TTC549 (cell line): Measurements from ENCODE around the gene RPL19.

Source experiments
- FAIRE-seq: peaks from 2 replicates; lab custom pipeline; 2012; peaks lifted over from hg19 to GRCh38; lab: Jason Lieb, UNC

The RPL19 gene

GRCh38 chr17:39173080-39173479, 27.0 kb upstream of the RPL19 start:
- FAIRE-seq = no peak

DNA sequence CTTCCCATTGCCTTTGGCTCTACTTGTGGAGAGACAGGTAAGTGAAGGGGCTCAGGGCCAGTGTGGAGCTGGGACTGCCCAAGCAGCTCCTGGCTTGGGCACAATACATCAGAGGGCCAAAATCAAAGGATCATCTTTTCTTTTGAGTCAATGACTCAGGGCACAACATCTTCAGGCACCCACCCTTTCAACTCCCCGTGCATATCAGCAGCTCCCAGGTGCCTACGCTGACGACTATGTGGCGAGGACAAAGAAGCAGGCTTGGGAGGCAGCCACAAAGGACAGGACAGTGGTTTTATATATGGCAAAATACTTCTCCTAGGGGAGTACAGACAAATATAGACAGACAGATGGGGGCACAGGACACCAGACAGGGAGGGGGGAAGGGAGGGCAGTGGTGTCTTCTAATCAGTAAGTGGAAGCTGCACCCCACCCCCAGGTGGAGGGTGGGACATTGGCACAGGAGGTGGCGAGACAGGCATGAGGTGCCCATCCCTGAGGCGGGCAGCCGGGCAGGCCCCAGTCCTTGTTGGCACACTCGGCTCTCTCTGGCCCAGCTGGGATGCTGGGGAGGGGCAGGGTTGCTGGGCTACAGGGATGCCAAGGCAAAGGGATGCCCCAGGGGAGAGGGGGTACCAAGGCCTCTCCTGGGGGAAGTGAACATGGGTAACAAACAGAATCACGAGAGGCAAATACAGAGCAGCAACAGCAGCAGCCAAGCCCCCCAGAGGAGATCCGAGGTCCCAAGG, 26.4 kb upstream of the RPL19 start:
- FAIRE-seq = no peak

DNA sequence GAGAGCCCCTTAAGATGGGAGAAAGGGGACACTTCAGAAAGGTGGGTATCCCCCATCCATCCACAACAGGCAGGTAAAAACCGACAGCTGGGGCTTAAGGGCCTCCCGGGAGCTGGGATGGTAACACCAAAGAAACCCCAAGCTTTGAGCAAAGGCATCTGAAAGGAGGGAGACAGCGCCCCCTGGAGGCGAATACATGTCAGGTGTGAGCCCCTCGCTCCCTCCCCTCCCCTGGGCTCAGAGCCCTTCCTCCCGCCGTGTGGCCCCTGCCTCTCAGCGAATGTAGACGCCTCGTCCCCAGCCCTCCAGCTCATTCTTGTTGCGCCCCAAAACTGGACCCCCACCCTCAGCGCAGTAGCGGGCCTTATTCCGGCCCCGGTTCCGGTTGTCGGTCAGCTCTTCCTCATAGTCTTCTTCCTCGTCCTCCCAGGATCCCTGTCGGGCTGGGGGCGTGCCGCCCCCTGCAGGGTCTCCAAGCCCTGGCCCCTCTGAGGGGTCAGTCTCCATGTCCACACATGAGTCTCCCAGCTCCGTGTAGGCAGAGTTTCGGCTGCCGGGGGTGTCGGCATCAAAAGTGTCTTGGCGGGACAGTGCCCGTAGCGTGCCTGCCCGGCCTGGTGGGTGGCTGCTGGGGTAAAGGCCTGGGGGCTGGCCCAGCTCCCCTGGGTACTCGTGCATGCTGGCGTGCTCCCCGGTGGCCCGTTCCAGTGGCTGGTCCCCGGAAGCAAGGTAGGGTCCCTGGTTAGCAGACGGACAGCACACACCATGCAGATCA, 25.0 kb upstream of the RPL19 start:
- FAIRE-seq = no peak

- no peak for FAIRE-seq
Measured at GRCh38 chr17:39175695-39176093, 24.4 kb upstream of the RPL19 start.

- no peak for FAIRE-seq
Measured at GRCh38 chr17:39177256-39177655, 22.8 kb upstream of the RPL19 start.

GRCh38 chr17:39178536-39178935, 21.5 kb upstream of the RPL19 start:
- no peak for FAIRE-seq

GRCh38 chr17:39181303-39181702, 18.8 kb upstream of the RPL19 start:
- no peak for FAIRE-seq

GRCh38 chr17:39183045-39183444, 17.0 kb upstream of the RPL19 start:
- FAIRE-seq = no peak

GRCh38 chr17:39183720-39184119, 16.4 kb upstream of the RPL19 start:
- FAIRE-seq = no peak

GRCh38 chr17:39186481-39187002, 13.5 kb upstream of the RPL19 start:
- FAIRE-seq = no peak

DNA sequence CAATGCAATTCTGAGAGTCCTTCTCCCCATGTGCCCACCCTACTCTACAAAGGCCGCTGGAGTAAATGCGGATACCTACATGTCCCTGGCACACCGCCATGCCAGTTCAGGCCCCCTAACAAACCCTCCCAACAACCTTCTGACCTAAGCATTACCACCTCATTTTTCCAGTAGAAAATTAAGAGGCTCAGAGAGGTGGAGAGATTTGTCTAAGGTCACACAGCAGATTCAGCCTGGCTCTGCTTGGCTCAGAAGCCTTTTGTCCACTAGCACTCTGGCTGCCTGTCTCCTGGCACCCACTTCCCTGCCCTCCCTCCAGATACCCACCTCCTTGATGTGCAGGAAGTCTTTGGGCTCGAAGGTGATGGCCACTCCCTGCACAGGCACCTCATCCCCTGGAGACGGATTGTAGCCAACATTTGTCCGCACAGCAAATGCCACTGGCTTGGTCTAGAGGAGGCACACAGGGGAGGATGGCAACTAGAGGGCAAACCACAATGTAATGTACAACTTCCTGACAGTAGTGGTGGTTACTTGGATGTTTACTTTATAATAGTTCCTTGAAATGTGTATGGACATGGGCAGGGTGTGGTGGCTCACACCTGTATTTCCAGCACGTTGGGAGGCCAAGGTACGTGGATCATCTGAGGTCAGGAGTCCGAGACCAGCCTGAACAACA, 12.8 kb upstream of the RPL19 start:
- no peak for FAIRE-seq

- FAIRE-seq = no peak
Measured at GRCh38 chr17:39191750-39192510, 8.2 kb upstream of the RPL19 start.

- FAIRE-seq = no peak
Measured at GRCh38 chr17:39192901-39193300, 7.2 kb upstream of the RPL19 start.

DNA sequence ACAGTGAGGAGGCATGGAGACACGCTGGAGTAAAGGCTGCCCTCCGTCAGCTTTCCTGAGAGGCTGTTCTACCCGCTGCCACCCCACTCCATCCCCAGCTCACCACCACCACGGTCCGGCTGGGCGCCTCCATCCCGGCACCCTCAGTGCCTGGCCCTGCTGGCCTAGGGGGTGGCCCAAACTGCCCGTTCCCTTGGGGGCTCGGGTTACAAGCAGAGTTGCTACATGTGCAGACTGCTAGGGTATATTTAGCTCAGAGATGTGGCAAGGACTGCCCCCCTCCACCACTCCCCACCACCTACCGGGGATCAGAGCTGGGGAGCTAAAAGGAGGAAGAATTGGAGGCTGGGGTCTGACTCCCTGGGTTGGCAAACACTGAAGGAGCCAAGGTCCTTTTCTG, 6.7 kb upstream of the RPL19 start:
- FAIRE-seq = no peak

- FAIRE-seq = no peak
Measured at GRCh38 chr17:39194089-39194984, 5.7 kb upstream of the RPL19 start.

DNA sequence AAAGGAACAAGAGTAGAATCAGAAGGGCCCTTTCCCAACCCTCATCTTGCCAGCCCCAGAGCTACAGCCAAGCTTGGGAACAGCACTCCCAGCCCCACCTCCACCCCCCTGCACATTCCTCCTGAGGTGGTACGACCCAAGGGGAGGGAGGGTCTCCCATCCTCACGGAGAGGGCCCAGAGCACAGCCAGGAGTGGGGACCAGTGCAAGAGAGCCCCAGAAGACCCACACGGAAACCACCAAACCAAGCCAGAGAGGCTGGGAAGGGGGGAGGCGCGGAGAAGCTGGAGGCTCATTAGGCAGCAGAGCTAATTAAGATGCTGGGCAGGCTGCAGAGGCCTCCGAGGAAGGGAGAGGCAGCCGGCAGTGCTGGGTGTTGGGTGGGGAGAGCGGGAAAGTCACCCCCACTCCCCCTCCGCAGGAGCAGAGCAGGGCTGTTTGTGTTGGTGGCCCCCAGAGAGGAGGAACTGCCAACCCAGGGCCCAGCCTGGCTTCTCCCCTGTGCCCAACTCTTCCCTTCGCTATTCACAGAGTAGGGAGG, 5.0 kb upstream of the RPL19 start:
- no peak for FAIRE-seq

DNA sequence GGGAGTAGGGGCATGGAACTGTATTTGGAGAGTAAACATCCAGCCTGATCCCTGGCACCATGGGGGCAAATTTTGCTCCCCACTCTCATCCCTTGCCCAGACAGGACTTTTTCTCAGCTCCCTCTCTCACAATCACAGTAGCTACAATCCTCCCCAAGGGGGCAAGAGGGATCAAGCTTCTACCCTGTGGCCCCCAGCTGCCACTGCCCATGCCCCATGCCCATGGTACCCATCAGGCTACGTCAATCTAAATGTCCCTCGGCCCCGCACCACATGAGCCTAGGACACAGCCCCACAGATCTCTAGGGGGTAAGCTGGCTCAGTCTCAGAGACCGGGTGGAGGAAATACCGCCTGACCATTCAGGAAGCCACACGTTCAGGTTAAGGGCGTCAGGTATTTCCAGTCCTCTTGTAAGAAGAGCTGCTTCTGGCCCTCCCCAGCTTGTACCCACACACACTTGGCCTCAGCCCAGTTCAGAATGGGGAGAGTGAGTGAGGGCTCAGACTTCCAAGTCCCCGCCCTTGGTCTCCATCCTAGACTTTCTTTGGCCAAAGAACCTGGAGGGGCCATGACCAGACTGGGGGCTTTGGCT, 4.4 kb upstream of the RPL19 start:
- no peak for FAIRE-seq

GRCh38 chr17:39196241-39196807, 3.8 kb upstream of the RPL19 start:
- FAIRE-seq = no peak

GRCh38 chr17:39196808-39197291, 3.2 kb upstream of the RPL19 start:
- no peak for FAIRE-seq
